Gastrocnemius medialis (tissue), 4 donors: ENCODE results near the gene PLPPR1. TPM values are rescaled to one million over a fixed set of nuclear protein-coding genes. Genes with fewer than 3 reads are reported as not detected.
"Not testable (repeated sequence)": the region's sequence is repeated elsewhere in the genome, so short reads cannot be mapped to it uniquely, and the experiment has no call there.

Source experiments
- ATAC-seq, 2 donors: fragments of 150-250 bp; one replicate each; pipeline ENCODE4 v1.9.1; 2016
- DNase-seq, 2 donors: peaks; one replicate each; pipeline ENCODE4 v3.0.0-alpha.2; 2019
- H3K27ac ChIP-seq, 4 donors: fragments of 200-600 bp; sonication (generic); 1 replicate in 1 of 4; 2 replicates in 3 of 4; pipeline ENCODE4 v1.5.1; 2016 to 2018; ENCODE audit warnings: mild to moderate bottlenecking in 2 of 4, moderate library complexity in 1 of 4
- H3K27me3 ChIP-seq, 3 donors: fragments of 200-600 bp; sonication (generic) in 2 of 3; 1 replicate in 1 of 3; 2 replicates in 2 of 3; pipeline versions ENCODE4 v1.5.1 to v1.6.0; 2016 to 2019; ENCODE audit warnings: mild to moderate bottlenecking in 1 of 3, moderate library complexity in 1 of 3
- H3K36me3 ChIP-seq, 2 donors: fragments of 200-600 bp; sonication (generic) in 1 of 2; one replicate each; pipeline ENCODE4 v1.5.1; 2017 to 2018
- H3K4me1 ChIP-seq, 2 donors: fragments of 200-600 bp; sonication (generic) in 1 of 2; one replicate each; pipeline ENCODE4 v1.5.1; 2016 to 2017; ENCODE audit warnings: mild to moderate bottlenecking in 2 of 2
- H3K4me3 ChIP-seq, 4 donors: fragments of 200-600 bp; sonication (generic) in 3 of 4; 1 replicate in 1 of 4; 2 replicates in 3 of 4; pipeline ENCODE4 v1.5.1; 2016 to 2019; ENCODE audit warnings: mild to moderate bottlenecking in 2 of 4
- H3K9me3 ChIP-seq, 3 donors: fragments of 200-600 bp; sonication (generic) in 2 of 3; 1 replicate in 1 of 3; 2 replicates in 2 of 3; pipeline ENCODE4 v1.5.1; 2016 to 2019
- POLR2A ChIP-seq, 2 donors: fragments of 450-650 bp; IDR thresholded peaks; one replicate each; pipeline ENCODE4 v1.6.1; 2017; ENCODE audit warnings: antibody characterized with exemption in 2 of 2, mild to moderate bottlenecking in 2 of 2, moderate library complexity in 2 of 2
- in situ Hi-C, 4 donors: fragments of 200-750 bp; cut with MboI; loops; one replicate each; pipeline versions ENCODE4 v1.15.0 to v1.8.0; 2017; ENCODE audit warnings: low sequenced_read_pairs in 4 of 4
- intact Hi-C: fragments of 100-400 bp; cut with DNase I; formaldehyde crosslinking; loops from one replicate; pipeline ENCODE4 v1.15.1; 2023; ENCODE audit warnings: low total_unique reads
- total RNA-seq, 4 donors: library from RNA; depleted of rRNA; stranded (reverse); fragments of >200 nt; gene quantifications; one replicate each; pipeline versions ENCODE4 v1.1.0 to v1.2.3, GENCODE V29; 2016
- TF ChIP-seq, protein P1 (sequence below), 5 experiments: fragments of 450-650 bp in 3 of 5; fragments of 200-600 bp in 2 of 5; sonication (generic) in 2 of 5; IDR thresholded peaks in 4 of 5; conservative IDR thresholded peaks in 1 of 5; 1 replicate in 4 of 5; 2 replicates in 1 of 5; pipeline ENCODE4 v1.5.1; 2016 to 2019; ENCODE audit warnings: antibody characterized with exemption in 5 of 5, mild to moderate bottlenecking in 3 of 5, moderate library complexity in 3 of 5

PLPPR1 gene
- total RNA-seq, 4 donors from 2014 or later = not detected

DNA sequence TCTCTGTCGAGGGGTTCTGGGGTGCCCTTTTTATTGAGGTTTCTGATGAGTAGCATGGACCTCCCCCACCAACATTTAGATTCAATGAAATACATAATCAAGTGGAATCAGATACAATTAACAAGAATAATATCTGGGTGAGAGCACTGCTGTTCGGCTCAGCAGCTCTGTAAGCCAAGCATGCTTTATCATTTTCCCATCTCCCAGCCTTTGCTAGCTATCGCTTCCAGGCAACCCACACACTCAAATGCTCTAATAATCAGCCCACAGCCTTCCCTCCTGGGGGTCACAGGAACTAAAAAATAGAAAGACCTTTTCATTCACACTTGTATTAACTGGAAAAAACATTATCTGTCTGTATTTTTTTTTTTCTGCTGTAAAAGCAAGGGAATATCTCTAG is 8.9 kb downstream of the PLPPR1 start:
- in situ Hi-C loops = no loop called here
- no peak overlapping the region for H3K27ac ChIP-seq
- H3K9me3 ChIP-seq = no peaks in the 10 kb centered on the region
- no peaks in the 10 kb centered on the region for H3K27me3 ChIP-seq
- no peak overlapping the region for H3K4me3 ChIP-seq
- H3K36me3 ChIP-seq = no peaks in the 10 kb centered on the region
- DNase-seq (no peak), ATAC-seq (no peak)
- no peaks in the 10 kb centered on the region for H3K4me1 ChIP-seq
- intact Hi-C loops = no loop called here
- TF ChIP-seq, protein P1, sequence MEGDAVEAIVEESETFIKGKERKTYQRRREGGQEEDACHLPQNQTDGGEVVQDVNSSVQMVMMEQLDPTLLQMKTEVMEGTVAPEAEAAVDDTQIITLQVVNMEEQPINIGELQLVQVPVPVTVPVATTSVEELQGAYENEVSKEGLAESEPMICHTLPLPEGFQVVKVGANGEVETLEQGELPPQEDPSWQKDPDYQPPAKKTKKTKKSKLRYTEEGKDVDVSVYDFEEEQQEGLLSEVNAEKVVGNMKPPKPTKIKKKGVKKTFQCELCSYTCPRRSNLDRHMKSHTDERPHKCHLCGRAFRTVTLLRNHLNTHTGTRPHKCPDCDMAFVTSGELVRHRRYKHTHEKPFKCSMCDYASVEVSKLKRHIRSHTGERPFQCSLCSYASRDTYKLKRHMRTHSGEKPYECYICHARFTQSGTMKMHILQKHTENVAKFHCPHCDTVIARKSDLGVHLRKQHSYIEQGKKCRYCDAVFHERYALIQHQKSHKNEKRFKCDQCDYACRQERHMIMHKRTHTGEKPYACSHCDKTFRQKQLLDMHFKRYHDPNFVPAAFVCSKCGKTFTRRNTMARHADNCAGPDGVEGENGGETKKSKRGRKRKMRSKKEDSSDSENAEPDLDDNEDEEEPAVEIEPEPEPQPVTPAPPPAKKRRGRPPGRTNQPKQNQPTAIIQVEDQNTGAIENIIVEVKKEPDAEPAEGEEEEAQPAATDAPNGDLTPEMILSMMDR (IDR thresholded peaks at IDR 0.05 in 4 of 5, conservative IDR thresholded peaks at IDR 0.05 in 1 of 5) = no peak
- TF ChIP-seq POLR2A (IDR thresholded peaks at IDR 0.05) = no peak

DNA sequence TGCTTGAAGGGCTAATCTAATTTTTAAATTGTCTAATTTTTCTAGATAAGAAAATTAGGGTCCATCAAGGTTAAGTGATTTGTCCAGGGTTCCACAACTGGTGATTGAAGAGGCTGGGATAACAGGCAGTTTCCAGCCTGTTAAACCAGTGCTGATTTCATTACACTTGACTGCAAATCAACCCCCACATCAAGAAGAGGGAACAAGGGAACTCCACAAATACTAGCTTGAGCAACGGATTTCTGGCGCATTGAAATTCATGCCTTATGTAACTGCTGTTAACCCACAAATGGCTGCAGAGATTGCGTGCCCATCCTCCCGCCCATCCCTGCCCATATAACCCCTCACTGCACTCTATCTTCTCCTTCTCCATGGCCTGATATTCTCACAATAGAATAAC is 10.0 kb downstream of the PLPPR1 start:
- no peaks in the 10 kb centered on the region for H3K4me1 ChIP-seq
- in situ Hi-C loops = no loop called here
- H3K9me3 ChIP-seq = no peaks in the 10 kb centered on the region
- ATAC-seq = no peak
- no peaks in the 10 kb centered on the region for H3K27me3 ChIP-seq
- TF ChIP-seq POLR2A (IDR thresholded peaks at IDR 0.05) = no peak
- TF ChIP-seq, protein P1 (IDR thresholded peaks at IDR 0.05 in 4 of 5, conservative IDR thresholded peaks at IDR 0.05 in 1 of 5) = no peak
- no peaks in the 10 kb centered on the region for H3K36me3 ChIP-seq
- no peak overlapping the region for H3K27ac ChIP-seq
- DNase-seq = no peak
- intact Hi-C loops = no loop called here
- no peak overlapping the region for H3K4me3 ChIP-seq

DNA sequence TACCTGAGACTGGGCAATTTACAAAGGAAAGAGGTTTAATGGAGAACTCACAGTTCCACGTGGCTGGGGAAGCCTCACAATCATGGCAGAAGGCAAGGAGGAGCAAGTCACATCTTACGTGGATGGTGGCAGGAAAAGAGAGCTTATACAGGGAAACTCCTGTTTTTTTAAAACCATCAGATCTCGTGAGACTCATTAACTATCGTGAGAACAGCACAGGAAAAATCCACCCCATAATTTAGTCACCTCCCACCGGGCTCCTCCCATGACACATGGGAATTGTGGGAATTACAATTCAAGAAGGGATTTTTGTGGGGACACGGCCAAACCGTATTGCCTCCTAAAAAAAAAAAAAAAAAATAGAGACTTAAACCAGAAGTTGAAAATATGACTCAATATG is 11.1 kb downstream of the PLPPR1 start:
- H3K27me3 ChIP-seq, in situ Hi-C loops, intact Hi-C loops, H3K9me3 ChIP-seq, H3K27ac ChIP-seq, H3K4me1 ChIP-seq, H3K4me3 ChIP-seq, DNase-seq, H3K36me3 ChIP-seq, ATAC-seq: not testable (repeated sequence)

DNA sequence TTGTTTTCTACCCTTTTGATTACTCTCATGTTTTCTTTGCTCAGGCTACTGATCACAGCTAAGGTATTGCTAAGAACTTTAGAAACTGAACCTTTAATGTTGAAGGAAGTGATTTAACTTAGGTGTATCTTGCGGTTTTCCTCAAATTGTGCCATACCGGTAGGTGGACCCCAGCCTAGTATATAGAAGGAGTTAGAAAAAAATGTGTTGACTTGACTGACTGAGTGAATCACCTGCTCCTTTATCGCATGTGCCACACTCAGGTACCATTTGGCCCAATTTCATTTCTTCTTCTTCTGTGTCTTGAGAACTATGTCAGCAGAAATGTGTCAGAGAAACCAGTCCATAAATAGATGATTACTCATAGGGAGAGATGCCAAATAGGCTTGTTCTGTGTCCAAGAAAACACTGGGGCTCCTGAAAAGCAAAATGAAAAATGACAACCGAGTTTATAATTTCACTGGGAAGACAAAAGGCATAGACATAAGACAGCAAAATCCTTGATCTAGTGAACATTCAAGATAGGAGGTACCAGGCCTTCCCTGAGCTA is 19.4 kb downstream of the PLPPR1 start:
- Histone ChIP-seq H3K36me3 (no peaks in the 10 kb centered on the region), H3K4me1 (no peaks in the 10 kb centered on the region), H3K9me3 (no peaks in the 10 kb centered on the region), H3K27me3 (no peaks in the 10 kb centered on the region), H3K4me3 (no peak overlapping the region), H3K27ac (no peak overlapping the region)
- in situ Hi-C loops = no loop called here
- peak in 1 of 2 donors; percentile 36 for ATAC-seq
- TF ChIP-seq, protein P1 (IDR thresholded peaks at IDR 0.05 in 4 of 5, conservative IDR thresholded peaks at IDR 0.05 in 1 of 5) = no peak
- TF ChIP-seq POLR2A (IDR thresholded peaks at IDR 0.05) = no peak
- no peak for DNase-seq
- intact Hi-C loops = no loop called here

DNA sequence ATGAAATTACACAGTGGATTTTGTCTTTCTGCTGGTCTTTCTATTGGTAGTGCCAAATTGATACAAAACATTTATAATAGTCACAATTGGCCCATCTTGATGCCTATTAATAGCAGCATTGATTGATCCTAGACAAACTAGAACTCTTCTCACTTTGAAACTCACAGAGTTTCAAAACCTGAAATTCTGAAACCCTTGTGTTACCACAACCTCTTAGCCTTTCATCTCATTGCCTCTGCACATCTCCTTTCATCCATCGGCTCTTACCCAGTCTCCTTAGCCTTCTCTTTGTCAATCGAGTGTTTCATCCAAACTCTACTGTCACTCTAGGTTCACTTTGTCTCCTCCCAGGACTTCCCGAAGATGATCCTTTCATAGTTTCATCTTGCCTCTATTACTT is 22.1 kb downstream of the PLPPR1 start:
- no peaks in the 10 kb centered on the region for H3K27me3 ChIP-seq
- DNase-seq (no peak), ATAC-seq (no peak)
- no peaks in the 10 kb centered on the region for H3K4me1 ChIP-seq
- H3K36me3 ChIP-seq = no peaks in the 10 kb centered on the region
- H3K4me3 ChIP-seq = no peak overlapping the region
- H3K27ac ChIP-seq = no peak overlapping the region
- TF ChIP-seq POLR2A (IDR thresholded peaks at IDR 0.05) = no peak
- TF ChIP-seq, protein P1 (IDR thresholded peaks at IDR 0.05 in 4 of 5, conservative IDR thresholded peaks at IDR 0.05 in 1 of 5) = no peak
- in situ Hi-C loops (no loop called here), intact Hi-C loops (no loop called here)
- H3K9me3 ChIP-seq = no peaks in the 10 kb centered on the region
